ENCODE data around the gene UXS1. TPM values are rescaled to one million over a fixed set of nuclear protein-coding genes. Genes with fewer than 3 reads are reported as not detected.

The UXS1 gene
- total RNA-seq, 1 experiment from 2014 or later, result 46.3 TPM

DNA sequence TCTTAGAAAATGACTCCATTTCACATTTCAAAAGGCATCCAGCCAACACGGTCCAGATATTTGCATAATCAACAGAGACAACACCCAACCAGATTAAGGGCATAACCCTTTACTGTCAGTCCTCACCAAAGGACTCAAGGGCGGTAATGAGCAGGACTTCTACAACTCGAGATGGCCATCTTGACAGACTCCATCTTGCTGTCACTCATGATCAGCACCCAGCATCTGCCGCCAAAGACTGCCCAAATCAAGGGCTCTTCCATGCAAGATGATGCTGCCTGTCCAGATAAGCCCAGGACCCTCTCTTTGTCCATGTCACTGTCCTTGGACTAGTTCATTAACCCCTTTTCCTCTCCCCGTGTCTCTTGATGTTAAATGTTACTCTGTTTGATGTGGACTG, 77.9 kb downstream of the UXS1 start:
- no peaks in the 10 kb centered on the region for H4K20me1 ChIP-seq (ENCODE audit: control insufficient read depth, insufficient read depth, insufficient read length)
- H2BK5ac ChIP-seq (ENCODE audit: insufficient read length, low read length), result no peak overlapping the region
- no peaks in the 10 kb centered on the region for H3K9me3 ChIP-seq (ENCODE audit: control insufficient read depth, low read depth, low read length)
- WGBS (ENCODE audit: extremely low coverage, insufficient read length, low lambda C conversion rate), result no CpG with 5 or more reads among the region's 5 CpGs
- no peaks in the 10 kb centered on the region for H3K79me1 ChIP-seq (ENCODE audit: insufficient read depth, low read depth, low read length, poor library complexity, severe bottlenecking)
- H4K91ac ChIP-seq (ENCODE audit: insufficient read length, low read depth, low read length), result no peak overlapping the region
- H3K4ac ChIP-seq (ENCODE audit: low read depth, low read length), result no peak overlapping the region
- no peak overlapping the region for H2BK120ac ChIP-seq (ENCODE audit: low read depth, low read length, poor library complexity, severe bottlenecking)
- Mint-ChIP-seq H3K4me1 (peaks cover 22 to 24% of the 10 kb centered on the region in 2 experiments), H3K27ac (no peak overlapping the region; a peak in 1 of 7 replicates), H3K27me3 (ENCODE audit: low read depth) (no peaks in the 10 kb centered on the region), H3K4me3 (no peak overlapping the region), H3K9me3 (no peaks in the 10 kb centered on the region), H3K36me3 (ENCODE audit: insufficient read depth in 1 of 3, low read depth in 3 of 3) (peaks cover 16 to 37% (median 24%) of the 10 kb centered on the region in 3 experiments; a peak in 6 of 7 replicates)
- H3K23me2 ChIP-seq (ENCODE audit: insufficient read length, low read depth, low read length, poor library complexity, severe bottlenecking), result no peaks in the 10 kb centered on the region
- H2BK12ac ChIP-seq (ENCODE audit: insufficient read length, low read depth, low read length), result no peak overlapping the region
- H2BK20ac ChIP-seq (ENCODE audit: low read depth, low read length, poor library complexity, severe bottlenecking), result no peak overlapping the region
- no peak overlapping the region for H3K23ac ChIP-seq (ENCODE audit: insufficient read length, low read depth, low read length)
- no peak overlapping the region for H4K5ac ChIP-seq (ENCODE audit: insufficient read length, low read depth, low read length)
- peaks cover 3% of the 10 kb centered on the region; the same call in 1 of the 2 replicates for H3K4me1 ChIP-seq (ENCODE audit: insufficient read depth, low read length)
- no peak overlapping the region for H3K27ac ChIP-seq (ENCODE audit: insufficient read length, low read depth, low read length)
- TF ChIP-seq, protein P1, sequence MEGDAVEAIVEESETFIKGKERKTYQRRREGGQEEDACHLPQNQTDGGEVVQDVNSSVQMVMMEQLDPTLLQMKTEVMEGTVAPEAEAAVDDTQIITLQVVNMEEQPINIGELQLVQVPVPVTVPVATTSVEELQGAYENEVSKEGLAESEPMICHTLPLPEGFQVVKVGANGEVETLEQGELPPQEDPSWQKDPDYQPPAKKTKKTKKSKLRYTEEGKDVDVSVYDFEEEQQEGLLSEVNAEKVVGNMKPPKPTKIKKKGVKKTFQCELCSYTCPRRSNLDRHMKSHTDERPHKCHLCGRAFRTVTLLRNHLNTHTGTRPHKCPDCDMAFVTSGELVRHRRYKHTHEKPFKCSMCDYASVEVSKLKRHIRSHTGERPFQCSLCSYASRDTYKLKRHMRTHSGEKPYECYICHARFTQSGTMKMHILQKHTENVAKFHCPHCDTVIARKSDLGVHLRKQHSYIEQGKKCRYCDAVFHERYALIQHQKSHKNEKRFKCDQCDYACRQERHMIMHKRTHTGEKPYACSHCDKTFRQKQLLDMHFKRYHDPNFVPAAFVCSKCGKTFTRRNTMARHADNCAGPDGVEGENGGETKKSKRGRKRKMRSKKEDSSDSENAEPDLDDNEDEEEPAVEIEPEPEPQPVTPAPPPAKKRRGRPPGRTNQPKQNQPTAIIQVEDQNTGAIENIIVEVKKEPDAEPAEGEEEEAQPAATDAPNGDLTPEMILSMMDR (conservative IDR thresholded peaks at IDR 0.05), result no peak
- H2BK15ac ChIP-seq (ENCODE audit: low read depth, low read length), result no peak overlapping the region
- no peak overlapping the region for H4K8ac ChIP-seq (replicated peaks; ENCODE audit: insufficient read length, low read depth, low read length)
- no peak overlapping the region for H3K4me2 ChIP-seq (ENCODE audit: insufficient read depth, insufficient read length, low read length)
- H2AFZ ChIP-seq (ENCODE audit: low read length), result no peak overlapping the region
- H3K27me3 ChIP-seq (ENCODE audit: insufficient read depth, low read length), result no peaks in the 10 kb centered on the region
- no peak for DNase-seq
- no peak overlapping the region for H3K9ac ChIP-seq (ENCODE audit: extremely low read depth, insufficient read length, low read length)
- no peak overlapping the region for H2AK5ac ChIP-seq (ENCODE audit: insufficient read length, low read length)
- H3K79me2 ChIP-seq (ENCODE audit: insufficient read depth, low read length), result no peaks in the 10 kb centered on the region
- H3T11ph ChIP-seq (ENCODE audit: low read length), result no peak overlapping the region
- no peak overlapping the region for H3K56ac ChIP-seq (ENCODE audit: insufficient read length, low read depth, low read length)
- H3K14ac ChIP-seq (ENCODE audit: insufficient read depth, low read length), result no peak overlapping the region
- no peak overlapping the region for H3K18ac ChIP-seq (ENCODE audit: insufficient read length, low read depth, low read length)
